T47D (cell line): ENCODE data around the gene TMEM114.

Experiments used
- DNase-seq, 2 experiments: peaks; one replicate each; pipeline versions ENCODE4 v3.0.0 to v3.0.0-alpha.2; 2011 to 2012; ENCODE audit warnings: low read depth in 1 of 2, low spot score in 1 of 2
- JUND ChIP-seq: IDR thresholded peaks from 2 replicates; pipeline ENCODE4 v1.6.1; 2012; ENCODE audit warnings: low read depth
- in situ Hi-C: cut with HindIII; loops from 2 replicates; pipeline ENCODE4 v1.10.0; 2016; ENCODE audit warnings: low sequenced_read_pairs, low pct_unique_long_range_greater_than_20kb

Gene TMEM114

DNA sequence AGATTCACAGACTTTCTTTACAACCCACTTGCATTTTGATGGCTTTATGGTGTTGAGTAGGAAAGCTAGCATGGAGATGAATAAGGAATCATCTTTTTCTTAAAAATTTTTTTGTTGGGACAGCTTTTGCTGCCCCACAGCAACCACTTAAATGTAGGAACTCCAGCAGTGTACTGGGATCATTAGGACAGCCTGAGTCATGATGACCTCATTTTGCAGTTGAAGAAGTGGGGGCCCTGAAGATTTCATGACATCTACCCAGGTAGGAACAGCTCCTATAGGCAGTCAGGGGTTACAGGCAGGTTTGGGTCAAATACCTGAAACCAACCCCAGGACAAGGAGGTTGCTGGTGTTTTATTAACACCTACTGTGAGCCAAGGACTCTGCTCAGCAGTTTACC lies 33.3 kb upstream of the TMEM114 start:
- in situ Hi-C loops, result no loop called here
- no peak for TF ChIP-seq JUND
- DNase-seq, result no peak

DNA sequence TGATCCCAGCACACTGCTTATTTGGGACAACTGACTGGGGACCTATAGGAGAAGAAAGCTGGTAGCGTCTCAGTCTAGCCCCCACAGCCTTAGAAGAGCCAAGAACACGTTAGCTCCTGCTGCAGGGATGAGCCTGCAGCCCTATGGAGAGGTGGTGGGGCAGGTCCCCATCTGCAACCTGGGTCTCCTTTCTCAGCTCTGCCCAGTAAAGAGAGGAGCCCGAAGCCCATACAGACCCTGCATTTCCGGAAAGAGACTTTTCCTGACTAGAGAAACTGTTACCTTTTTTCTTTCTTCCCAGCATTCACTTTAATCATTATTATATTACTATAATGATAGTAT lies 32.0 kb upstream of the TMEM114 start:
- in situ Hi-C loops, result no loop called here
- no peak for TF ChIP-seq JUND
- peak in 1 of 2 experiments; percentile 31 for DNase-seq

DNA sequence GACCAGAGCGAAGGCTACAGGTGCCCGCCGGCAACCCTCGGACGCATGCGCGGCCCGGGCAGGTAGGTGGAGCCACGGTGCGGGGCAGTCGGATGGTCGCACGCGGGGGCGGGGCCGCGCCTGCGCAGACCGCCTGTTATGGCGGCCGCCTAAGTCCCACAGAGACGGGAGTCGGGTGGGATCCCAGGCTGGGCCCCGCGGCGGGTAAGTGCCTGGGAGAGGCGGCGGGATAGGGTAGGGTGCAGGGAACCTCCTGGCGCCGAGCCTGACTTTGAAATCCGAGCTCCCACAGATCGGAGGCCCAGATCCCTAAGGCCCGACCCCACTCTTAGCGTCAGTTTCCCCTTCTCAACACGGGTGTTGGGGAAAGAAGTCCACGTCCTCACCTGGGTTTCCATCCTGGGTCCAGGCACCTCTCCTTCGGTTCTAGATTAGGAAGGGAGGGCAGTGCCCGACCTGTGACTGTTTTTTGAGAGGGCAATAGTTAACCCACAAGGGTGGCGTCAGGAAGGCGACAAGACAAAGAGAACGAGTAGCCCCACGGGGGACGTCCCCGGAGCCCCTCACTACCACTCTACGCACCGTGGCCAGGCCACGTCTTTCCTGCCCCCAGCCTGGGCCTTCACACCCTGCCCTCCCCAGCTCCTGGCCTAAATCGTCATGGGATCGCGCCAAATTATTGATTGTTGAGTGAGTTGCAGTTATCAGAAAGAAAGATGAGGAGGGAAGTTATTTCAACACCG lies 31.4 kb upstream of the TMEM114 start, which contains the start of gene METTL22:
TSS of gene METTL22 (plus strand) at position 127 of the 743 bp plus-strand sequence. CDS start 3,968 bp downstream, outside the sequence.
- DNase-seq, result peak; percentile 89 to 90
- no peak for TF ChIP-seq JUND
- in situ Hi-C loops, result no loop called here

DNA sequence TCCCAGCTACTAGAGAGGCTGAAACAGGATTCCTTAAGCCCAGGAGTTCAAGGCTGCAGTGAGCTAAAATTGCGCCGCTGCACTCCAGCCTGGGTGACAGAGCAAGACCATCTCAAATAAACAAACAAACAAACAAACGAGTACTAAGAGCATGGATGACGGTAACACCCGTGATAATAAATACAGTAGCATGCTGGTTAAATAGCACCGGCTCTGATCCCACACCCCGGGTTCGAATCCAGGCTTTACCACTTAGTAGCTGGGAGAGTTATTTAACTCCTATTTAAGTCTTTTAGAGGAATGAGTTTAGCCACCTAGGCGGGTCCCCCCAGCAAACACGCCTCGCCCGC lies 30.9 kb upstream of the TMEM114 start:
- DNase-seq, result no peak
- no peak for TF ChIP-seq JUND
- in situ Hi-C loops, result no loop called here

- no peak for TF ChIP-seq JUND
- DNase-seq, result no peak
- in situ Hi-C loops, result no loop called here
These were observed 30.2 kb upstream of the TMEM114 start for GRCh38 chr16:8620535-8620934.

DNA sequence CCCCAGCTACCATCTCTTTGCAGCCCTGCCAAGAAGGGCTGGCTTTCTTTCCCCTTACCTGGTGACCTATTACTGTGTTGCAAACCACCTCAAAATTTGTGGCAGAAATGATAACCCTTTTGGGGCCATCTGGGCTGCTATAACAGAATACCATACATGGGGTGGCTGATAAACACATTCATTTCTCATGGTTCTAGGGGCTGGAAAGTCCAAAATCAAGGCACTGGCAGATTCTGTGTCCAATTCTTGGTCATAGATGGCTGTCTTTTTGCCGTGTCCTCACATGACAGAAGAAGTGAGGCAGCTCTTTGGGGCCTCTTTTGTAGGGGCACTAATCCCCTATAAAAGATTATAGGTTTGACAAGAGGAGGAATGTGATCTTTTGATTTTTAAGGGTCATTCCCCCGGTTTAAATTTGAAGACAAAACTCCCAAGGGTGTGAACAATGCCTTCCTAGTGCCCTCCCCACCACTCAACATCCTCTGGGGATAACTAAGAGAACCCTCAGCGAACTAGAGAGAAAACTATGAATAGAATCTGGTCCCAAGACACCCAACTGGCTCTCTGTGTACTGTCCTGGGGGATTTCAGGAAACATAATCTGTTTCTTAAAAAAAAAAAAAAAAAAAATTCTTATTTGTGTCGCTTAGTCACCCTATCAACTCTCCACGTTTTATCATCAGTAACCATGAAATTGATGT lies 29.5 kb upstream of the TMEM114 start:
- DNase-seq, result no peak
- TF ChIP-seq JUND, result no peak
- in situ Hi-C loops, result no loop called here

DNA sequence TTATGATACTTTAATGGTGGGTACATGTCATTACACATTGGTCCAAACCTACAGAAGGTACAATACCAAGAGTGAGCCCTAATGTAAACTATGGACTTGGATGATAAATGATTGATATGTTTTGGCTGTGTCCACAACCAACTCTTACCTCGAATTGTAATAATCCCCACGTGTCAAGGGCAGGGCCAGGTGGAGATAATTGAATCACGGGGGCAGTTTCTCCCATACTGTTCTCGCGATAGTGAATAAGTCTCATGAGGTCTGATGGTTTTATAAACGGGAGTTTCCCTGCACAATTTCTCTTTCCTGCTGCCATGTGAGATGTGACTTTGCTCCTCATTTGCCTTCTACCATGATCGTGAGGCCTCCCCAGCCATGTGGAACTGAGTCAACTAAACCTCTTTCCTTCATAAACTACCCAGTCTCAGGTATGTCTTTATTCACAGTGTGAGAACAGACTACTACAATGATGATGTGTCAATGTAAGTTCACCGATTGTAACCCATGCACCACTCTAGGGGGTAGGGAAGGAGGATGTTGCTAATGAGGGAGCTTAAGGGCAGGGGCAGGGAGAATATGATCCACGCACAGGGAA lies 24.2 kb upstream of the TMEM114 start:
- DNase-seq, result no peak
- in situ Hi-C loops, result no loop called here
- no peak for TF ChIP-seq JUND

- in situ Hi-C loops, result no loop called here
- TF ChIP-seq JUND, result no peak
- no peak for DNase-seq
These were observed 21.7 kb upstream of the TMEM114 start for GRCh38 chr16:8611886-8612600.

- in situ Hi-C loops, result no loop called here
- DNase-seq, result no peak
- no peak for TF ChIP-seq JUND
These were observed 20.8 kb upstream of the TMEM114 start for GRCh38 chr16:8611122-8611521.

DNA sequence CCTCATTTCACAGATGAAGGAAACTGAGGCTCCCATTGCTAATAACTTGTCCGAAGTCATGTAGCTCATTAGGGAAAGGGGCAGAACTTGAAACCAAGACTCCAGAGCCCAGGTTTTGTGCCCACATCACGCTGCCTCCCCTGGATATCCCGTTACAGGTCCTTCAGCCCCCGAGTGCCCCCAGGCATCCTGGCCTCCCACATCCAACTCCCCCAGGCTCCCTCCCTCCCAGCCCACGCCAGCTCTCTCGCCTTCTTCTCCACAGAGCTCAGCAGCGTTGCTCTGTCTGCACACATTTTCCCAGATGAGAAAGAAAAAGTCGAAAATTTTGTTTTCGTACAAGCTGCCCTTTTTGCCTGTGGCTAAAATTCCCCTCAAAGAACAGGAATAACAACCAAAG lies 16.9 kb upstream of the TMEM114 start:
- DNase-seq, result no peak
- TF ChIP-seq JUND, result no peak
- in situ Hi-C loops, result no loop called here

DNA sequence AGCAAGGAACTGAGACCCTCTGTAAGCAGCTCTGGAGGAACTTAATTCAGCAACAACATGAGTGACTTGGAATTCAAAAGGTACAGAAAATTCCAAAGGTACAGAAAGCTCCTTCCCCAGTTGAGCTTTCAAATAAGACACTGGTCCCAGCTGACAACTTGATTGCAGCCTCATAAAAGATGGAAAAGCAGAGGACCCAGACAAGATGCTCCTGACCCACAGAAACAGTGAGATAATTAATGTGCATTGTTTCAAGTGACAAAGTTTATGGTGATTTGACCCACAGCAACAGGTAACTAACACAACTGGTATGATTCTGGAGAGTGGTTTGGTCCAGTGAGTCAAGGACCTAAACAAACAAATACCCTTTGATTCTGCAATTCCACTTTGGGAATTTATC lies 15.2 kb upstream of the TMEM114 start:
- no peak for DNase-seq
- in situ Hi-C loops, result no loop called here
- TF ChIP-seq JUND, result no peak

GRCh38 chr16:8600144-8600775 lies 9.9 kb upstream of the TMEM114 start:
- TF ChIP-seq JUND, result no peak
- no peak for DNase-seq
- in situ Hi-C loops, result no loop called here
